Glutamatergic neuron (in vitro differentiated cells): ENCODE data around the gene ALDH1A1. TPM values are rescaled to one million over a fixed set of nuclear protein-coding genes. Genes with fewer than 3 reads are reported as not detected.

Experiments
- DNase-seq: peaks from one replicate; pipeline ENCODE4 v3.0.0; 2022
- H3K27ac Mint-ChIP-seq: one replicate; pipeline ENCODE4 v1.8.0; 2020; ENCODE audit warnings: mild to moderate bottlenecking, mixed read lengths, inconsistent platforms; ENCODE audit not compliant: unreplicated experiment
- H3K27me3 Mint-ChIP-seq: one replicate; pipeline ENCODE4 v1.8.0; 2020; ENCODE audit warnings: mild to moderate bottlenecking, moderate library complexity, mixed read lengths, inconsistent platforms; ENCODE audit not compliant: unreplicated experiment
- H3K36me3 Mint-ChIP-seq: one replicate; pipeline ENCODE4 v1.8.0; 2020; ENCODE audit warnings: mild to moderate bottlenecking, mixed read lengths, inconsistent platforms; ENCODE audit not compliant: unreplicated experiment
- H3K4me1 Mint-ChIP-seq: one replicate; pipeline ENCODE4 v1.8.0; 2020; ENCODE audit warnings: mild to moderate bottlenecking, low read depth, mixed read lengths, inconsistent platforms; ENCODE audit not compliant: unreplicated experiment
- H3K4me3 Mint-ChIP-seq: one replicate; pipeline ENCODE4 v1.8.0; 2020; ENCODE audit warnings: mild to moderate bottlenecking, mixed read lengths, inconsistent platforms; ENCODE audit not compliant: unreplicated experiment
- H3K9me3 Mint-ChIP-seq: one replicate; pipeline ENCODE4 v1.8.0; 2020; ENCODE audit warnings: mild to moderate bottlenecking, moderate library complexity, mixed read lengths, inconsistent platforms; ENCODE audit not compliant: unreplicated experiment
- CTCF ChIP-seq: fragments of 200-600 bp; sonication (generic); IDR thresholded peaks from one replicate; pipeline ENCODE4 v1.5.0; 2021; ENCODE audit not compliant: partially characterized antibody, unreplicated experiment
- total RNA-seq: library from RNA; stranded (reverse); fragmentation: NEBNext Ultra II Directional; extraction: Animal tissue kit (Norgen Biotek cat#: 25700); gene quantifications from one replicate; pipeline ENCODE4 v1.2.1, GENCODE V29; 2021; ENCODE audit not compliant: unreplicated experiment

Gene ALDH1A1
- total RNA-seq, 1 donor from 2014 or later: not detected

- no peak for DNase-seq
- H3K9me3 Mint-ChIP-seq: no peaks in the 10 kb centered on the region
- no peaks in the 10 kb centered on the region for H3K36me3 Mint-ChIP-seq
- no peak overlapping the region for H3K4me3 Mint-ChIP-seq
- H3K4me1 Mint-ChIP-seq: no peaks in the 10 kb centered on the region
- H3K27ac Mint-ChIP-seq: no peak overlapping the region
- no peaks in the 10 kb centered on the region for H3K27me3 Mint-ChIP-seq
- no peak for TF ChIP-seq CTCF
Observed at GRCh38 chr9:72886386-72886785, 66.5 kb downstream of the ALDH1A1 start.

- no peak for TF ChIP-seq CTCF
- no peak overlapping the region for H3K4me3 Mint-ChIP-seq
- DNase-seq: no peak
- no peaks in the 10 kb centered on the region for H3K27me3 Mint-ChIP-seq
- H3K9me3 Mint-ChIP-seq: no peaks in the 10 kb centered on the region
- H3K4me1 Mint-ChIP-seq: no peaks in the 10 kb centered on the region
- H3K36me3 Mint-ChIP-seq: no peaks in the 10 kb centered on the region
- no peak overlapping the region for H3K27ac Mint-ChIP-seq
Observed at GRCh38 chr9:72884508-72884907, 68.3 kb downstream of the ALDH1A1 start.

- Mint-ChIP-seq H3K36me3 (no peaks in the 10 kb centered on the region), H3K4me1 (no peaks in the 10 kb centered on the region), H3K27me3 (no peaks in the 10 kb centered on the region), H3K27ac (no peak overlapping the region), H3K4me3 (no peak overlapping the region), H3K9me3 (no peaks in the 10 kb centered on the region)
- no peak for DNase-seq
- TF ChIP-seq CTCF: no peak
Observed at GRCh38 chr9:72883875-72884274, 69.0 kb downstream of the ALDH1A1 start.

GRCh38 chr9:72882117-72882775 is 70.6 kb downstream of the ALDH1A1 start:
- H3K4me1 Mint-ChIP-seq: no peaks in the 10 kb centered on the region
- no peaks in the 10 kb centered on the region for H3K27me3 Mint-ChIP-seq
- no peak overlapping the region for H3K4me3 Mint-ChIP-seq
- H3K36me3 Mint-ChIP-seq: no peaks in the 10 kb centered on the region
- DNase-seq: no peak
- TF ChIP-seq CTCF: no peak
- no peaks in the 10 kb centered on the region for H3K9me3 Mint-ChIP-seq
- no peak overlapping the region for H3K27ac Mint-ChIP-seq

GRCh38 chr9:72880821-72881220 is 72.0 kb downstream of the ALDH1A1 start:
- peaks cover 2% of the 10 kb centered on the region for H3K27me3 Mint-ChIP-seq
- no peak for DNase-seq
- H3K4me1 Mint-ChIP-seq: no peaks in the 10 kb centered on the region
- no peak overlapping the region for H3K27ac Mint-ChIP-seq
- TF ChIP-seq CTCF: no peak
- H3K9me3 Mint-ChIP-seq: no peaks in the 10 kb centered on the region
- no peaks in the 10 kb centered on the region for H3K36me3 Mint-ChIP-seq
- H3K4me3 Mint-ChIP-seq: no peak overlapping the region
